CD14-positive monocyte (primary cell): ENCODE measurements around the gene PLK5. TPM values are rescaled to one million over a fixed set of nuclear protein-coding genes. Genes with fewer than 3 reads are reported as not detected.

Experiments
- DNase-seq, 3 donors: peaks; one replicate each; pipeline ENCODE4 v3.0.0-alpha.2; 2011 to 2022
- H2AFZ ChIP-seq: 2 replicates; pipeline ENCODE4 v1.6.0; 2012; ENCODE audit warnings: mild to moderate bottlenecking, low read depth, low read length, inconsistent platforms; ENCODE audit not compliant: insufficient read depth, poor library complexity, severe bottlenecking
- H3K27ac ChIP-seq, 2 donors: 1 replicate in 1 of 2; 2 replicates in 1 of 2; pipeline ENCODE4 v1.5.1; 2012 to 2013; ENCODE audit warnings: low read length in 2 of 2, control low read depth in 1 of 2, inconsistent platforms in 1 of 2, low read depth in 1 of 2, mild to moderate bottlenecking in 1 of 2
- H3K27me3 ChIP-seq, 2 donors: one replicate each; pipeline versions ENCODE4 v1.6.0 to v1.6.1; 2011 to 2013; ENCODE audit warnings: low read length in 2 of 2; ENCODE audit not compliant: control insufficient read depth in 2 of 2, insufficient read depth in 2 of 2
- H3K36me3 ChIP-seq, 2 donors: replicated peaks in 1 of 2; 1 replicate in 1 of 2; 2 replicates in 1 of 2; pipeline versions ENCODE4 v1.5.1 to v1.6.1; 2012 to 2013; ENCODE audit warnings: low read length in 2 of 2, control low read depth in 1 of 2, inconsistent platforms in 1 of 2, mild to moderate bottlenecking in 1 of 2; ENCODE audit not compliant: insufficient read depth in 2 of 2, control insufficient read depth in 1 of 2
- H3K4me1 ChIP-seq, 2 donors: 1 replicate in 1 of 2; 2 replicates in 1 of 2; pipeline versions ENCODE4 v1.5.1 to v1.6.1; 2012 to 2013; ENCODE audit warnings: low read length in 2 of 2, control low read depth in 1 of 2, inconsistent platforms in 1 of 2, mild to moderate bottlenecking in 1 of 2, moderate library complexity in 1 of 2; ENCODE audit not compliant: insufficient read depth in 2 of 2, control insufficient read depth in 1 of 2
- H3K4me2 ChIP-seq: replicated peaks from 2 replicates; pipeline ENCODE3; 2012; ENCODE audit warnings: low read length, moderate library complexity, mild to moderate bottlenecking; ENCODE audit not compliant: poor library complexity, severe bottlenecking; ENCODE audit errors: extremely low read depth
- H3K4me3 ChIP-seq, 3 experiments: fragments of 200-600 bp in 1 of 3; sonication (generic) in 1 of 3; replicated peaks in 1 of 3; 1 replicate in 2 of 3; 2 replicates in 1 of 3; pipeline ENCODE4 v1.5.1; 2011 to 2013; ENCODE audit warnings: low read length in 3 of 3, mild to moderate bottlenecking in 3 of 3, control low read depth in 2 of 3, low read depth in 2 of 3, inconsistent platforms in 1 of 3, moderate library complexity in 1 of 3
- H3K79me2 ChIP-seq: 2 replicates; pipeline ENCODE4 v1.6.0; 2012; ENCODE audit warnings: mild to moderate bottlenecking, control low read depth, inconsistent platforms, low read length, moderate library complexity; ENCODE audit not compliant: insufficient read depth
- H3K9ac ChIP-seq: 2 replicates; pipeline ENCODE4 v1.6.0; 2017; ENCODE audit warnings: low read length, mild to moderate bottlenecking; ENCODE audit not compliant: insufficient read depth, poor library complexity, severe bottlenecking
- H3K9me3 ChIP-seq, 2 donors: replicated peaks in 1 of 2; 1 replicate in 1 of 2; 2 replicates in 1 of 2; pipeline versions ENCODE4 v1.5.1 to v1.6.1; 2012 to 2013; ENCODE audit warnings: low read length in 2 of 2, control low read depth in 1 of 2; ENCODE audit not compliant: control insufficient read depth in 1 of 2, insufficient read depth in 1 of 2
- H4K20me1 ChIP-seq: 2 replicates; pipeline ENCODE4 v1.6.0; 2012; ENCODE audit warnings: mild to moderate bottlenecking, low read length, control low read depth, moderate library complexity; ENCODE audit not compliant: insufficient read depth
- H3K27ac Mint-ChIP-seq, 7 donors: one replicate each; pipeline ENCODE4 v1.8.0; 2020; ENCODE audit warnings: mild to moderate bottlenecking in 7 of 7, mixed read lengths in 7 of 7, moderate library complexity in 6 of 7, inconsistent platforms in 2 of 7
- H3K27me3 Mint-ChIP-seq, 3 donors: one replicate each; pipeline ENCODE4 v1.8.0; 2021 to 2022; ENCODE audit warnings: low read depth in 3 of 3, mild to moderate bottlenecking in 3 of 3, mixed read lengths in 3 of 3, moderate library complexity in 3 of 3, inconsistent platforms in 1 of 3
- H3K36me3 Mint-ChIP-seq, 2 donors: one replicate each; pipeline ENCODE4 v1.8.0; 2020; ENCODE audit warnings: mixed read lengths in 2 of 2, inconsistent platforms in 1 of 2, mild to moderate bottlenecking in 1 of 2
- H3K4me1 Mint-ChIP-seq: one replicate; pipeline ENCODE4 v1.8.0; 2020; ENCODE audit warnings: mild to moderate bottlenecking, mixed read lengths
- H3K4me3 Mint-ChIP-seq, 2 donors: one replicate each; pipeline ENCODE4 v1.8.0; 2020; ENCODE audit warnings: mild to moderate bottlenecking in 2 of 2, mixed read lengths in 2 of 2, moderate library complexity in 1 of 2
- H3K9me3 Mint-ChIP-seq, 7 donors: one replicate each; pipeline ENCODE4 v1.8.0; 2020 to 2022; ENCODE audit warnings: mixed read lengths in 7 of 7, mild to moderate bottlenecking in 6 of 7, moderate library complexity in 6 of 7, inconsistent platforms in 2 of 7
- WGBS: methylation state at CpG from one replicate; pipeline ENCODE4 v1.1.5; 2013; ENCODE audit warnings: missing lambda C conversion rate; ENCODE audit not compliant: insufficient coverage; 5-methylcytosine and 5-hydroxymethylcytosine counted together
- intact Hi-C, 2 donors: fragments of 100-400 bp; cut with micrococcal nuclease; formaldehyde crosslinking; loops; one replicate each; pipeline versions ENCODE4 v1.15.0 to v1.15.1; 2023
- polyA plus RNA-seq, 3 donors: library from polyadenylated mRNA; depleted of rRNA in 1 of 3; unstranded in 2 of 3; stranded (reverse) in 1 of 3; fragments of 300-500 nt in 2 of 3; fragments of >200 nt in 1 of 3; fragmentation: Illumina TruSeq in 2 of 3; gene quantifications; 1 replicate in 2 of 3; 2 replicates in 1 of 3; pipeline ENCODE4 v1.2.3, GENCODE V29; 2012 to 2021
- TF ChIP-seq, protein P1 (sequence below): fragments of 200-600 bp; IDR thresholded peaks from one replicate; pipeline ENCODE4 v1.8.0; 2022; ENCODE audit warnings: antibody characterized with exemption, mild to moderate bottlenecking

The PLK5 gene
- polyA plus RNA-seq, 3 donors: not detected

DNA sequence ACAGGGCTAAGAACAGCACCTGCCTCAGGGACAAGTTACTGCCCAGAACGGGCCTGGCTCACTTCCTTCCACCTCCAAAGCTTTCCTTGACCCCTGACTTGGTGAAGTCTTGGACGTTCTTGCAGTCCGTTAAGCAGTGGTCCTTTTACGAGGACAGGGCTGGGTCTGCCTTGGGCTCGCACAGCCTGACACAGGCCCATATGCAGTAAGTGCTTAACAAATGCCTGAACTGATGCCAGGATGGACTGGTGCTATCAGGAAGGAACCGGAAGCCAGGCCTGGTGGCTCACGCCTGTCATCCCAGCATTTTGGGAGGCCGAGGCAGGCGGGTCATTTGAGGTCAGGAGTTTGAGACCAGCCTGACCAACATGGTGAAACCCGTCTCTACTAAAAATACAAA is 1.8 kb upstream of the PLK5 start:
- peaks cover 3% of the 10 kb centered on the region for H3K4me1 Mint-ChIP-seq
- H3K27ac ChIP-seq: no peak overlapping the region
- TF ChIP-seq, protein P1, sequence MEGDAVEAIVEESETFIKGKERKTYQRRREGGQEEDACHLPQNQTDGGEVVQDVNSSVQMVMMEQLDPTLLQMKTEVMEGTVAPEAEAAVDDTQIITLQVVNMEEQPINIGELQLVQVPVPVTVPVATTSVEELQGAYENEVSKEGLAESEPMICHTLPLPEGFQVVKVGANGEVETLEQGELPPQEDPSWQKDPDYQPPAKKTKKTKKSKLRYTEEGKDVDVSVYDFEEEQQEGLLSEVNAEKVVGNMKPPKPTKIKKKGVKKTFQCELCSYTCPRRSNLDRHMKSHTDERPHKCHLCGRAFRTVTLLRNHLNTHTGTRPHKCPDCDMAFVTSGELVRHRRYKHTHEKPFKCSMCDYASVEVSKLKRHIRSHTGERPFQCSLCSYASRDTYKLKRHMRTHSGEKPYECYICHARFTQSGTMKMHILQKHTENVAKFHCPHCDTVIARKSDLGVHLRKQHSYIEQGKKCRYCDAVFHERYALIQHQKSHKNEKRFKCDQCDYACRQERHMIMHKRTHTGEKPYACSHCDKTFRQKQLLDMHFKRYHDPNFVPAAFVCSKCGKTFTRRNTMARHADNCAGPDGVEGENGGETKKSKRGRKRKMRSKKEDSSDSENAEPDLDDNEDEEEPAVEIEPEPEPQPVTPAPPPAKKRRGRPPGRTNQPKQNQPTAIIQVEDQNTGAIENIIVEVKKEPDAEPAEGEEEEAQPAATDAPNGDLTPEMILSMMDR: no peak
- DNase-seq: no peak
- H3K36me3 ChIP-seq: no peaks in the 10 kb centered on the region
- no peak overlapping the region for H2AFZ ChIP-seq
- H3K4me3 ChIP-seq: no peak overlapping the region
- peak overlapping the region in 1 of 2 donors; percentile 15 for H3K4me3 Mint-ChIP-seq
- peaks cover 0 to 3% of the 10 kb centered on the region in 2 donors for H3K36me3 Mint-ChIP-seq
- H4K20me1 ChIP-seq: no peaks in the 10 kb centered on the region
- H3K27me3 Mint-ChIP-seq: peaks cover 25 to 53% (median 41%) of the 10 kb centered on the region in 3 donors
- H3K9ac ChIP-seq: no peak overlapping the region
- intact Hi-C loops: no loop called here
- no peaks in the 10 kb centered on the region for H3K79me2 ChIP-seq
- peaks cover 5 to 30% of the 10 kb centered on the region in 2 donors for H3K27me3 ChIP-seq
- H3K27ac Mint-ChIP-seq: no peak overlapping the region
- H3K9me3 Mint-ChIP-seq: peaks cover 0 to 7% (median 5%) of the 10 kb centered on the region in 7 donors
- no peaks in the 10 kb centered on the region for H3K4me1 ChIP-seq
- H3K4me2 ChIP-seq: no peak overlapping the region
- H3K9me3 ChIP-seq: no peaks in the 10 kb centered on the region
- WGBS: 78% methylated on average over 5 of the region's 10 CpGs

DNA sequence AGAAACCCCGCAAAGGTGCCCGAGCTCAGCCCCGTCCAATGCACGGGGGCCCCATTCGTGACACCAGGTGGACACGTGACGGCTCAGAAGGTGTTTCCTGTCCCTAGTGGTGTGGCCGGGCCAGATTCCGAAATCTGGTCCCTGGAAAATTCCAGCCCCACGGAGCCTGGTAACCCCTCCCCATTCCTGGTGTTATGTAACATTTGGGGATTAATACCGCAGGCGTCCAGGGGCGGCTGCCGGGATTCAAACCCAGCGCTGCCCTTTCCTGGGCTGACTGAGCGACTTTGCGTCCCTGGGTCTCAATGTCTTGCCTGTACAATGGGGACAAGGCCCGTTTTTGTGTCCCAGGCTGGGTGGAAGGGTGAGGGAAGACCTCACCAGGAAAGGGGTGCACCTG is 1.0 kb upstream of the PLK5 start:
- H3K9me3 ChIP-seq: no peaks in the 10 kb centered on the region
- peaks cover 5 to 30% of the 10 kb centered on the region in 2 donors for H3K27me3 ChIP-seq
- Mint-ChIP-seq H3K9me3 (peaks cover 0 to 7% (median 5%) of the 10 kb centered on the region in 7 donors), H3K27ac (no peak overlapping the region), H3K27me3 (peaks cover 25 to 51% (median 40%) of the 10 kb centered on the region in 3 donors), H3K4me3 (peak overlapping the region in 1 of 2 donors; percentile 84), H3K36me3 (peaks cover 0 to 3% of the 10 kb centered on the region in 2 donors), H3K4me1 (peaks cover 3% of the 10 kb centered on the region)
- no peak overlapping the region for H3K4me3 ChIP-seq
- TF ChIP-seq, protein P1: no peak
- no peak overlapping the region for H3K4me2 ChIP-seq
- H3K36me3 ChIP-seq: no peaks in the 10 kb centered on the region
- no peak overlapping the region for H2AFZ ChIP-seq
- WGBS: 75% methylated on average over 16 of the region's 18 CpGs
- DNase-seq: no peak
- H3K4me1 ChIP-seq: no peaks in the 10 kb centered on the region
- intact Hi-C loops: no loop called here
- no peak overlapping the region for H3K9ac ChIP-seq
- H4K20me1 ChIP-seq: no peaks in the 10 kb centered on the region
- H3K79me2 ChIP-seq: no peaks in the 10 kb centered on the region
- no peak overlapping the region for H3K27ac ChIP-seq
